ENCODE results near the gene ADGRV1.
"Not testable (repeated sequence)": the region's sequence is repeated elsewhere in the genome, so short reads cannot be mapped to it uniquely, and the experiment has no call there.

Gene ADGRV1

GRCh38 chr5:90843443-90843842 lies 284.8 kb downstream of the ADGRV1 start:
- no peak for DNase-seq

- DNase-seq: no peak
Observed at GRCh38 chr5:90844931-90845330, 286.3 kb downstream of the ADGRV1 start.

- DNase-seq: no peak
Observed at GRCh38 chr5:90845723-90846554, 287.3 kb downstream of the ADGRV1 start.

GRCh38 chr5:90847606-90848005 lies 289.0 kb downstream of the ADGRV1 start:
- not testable (repeated sequence) for DNase-seq

GRCh38 chr5:90849939-90850338 lies 291.3 kb downstream of the ADGRV1 start:
- DNase-seq: no peak

GRCh38 chr5:90852531-90852930 lies 293.9 kb downstream of the ADGRV1 start:
- DNase-seq: no peak

GRCh38 chr5:90853750-90854149 lies 295.2 kb downstream of the ADGRV1 start:
- DNase-seq: no peak

GRCh38 chr5:90854169-90854568 lies 295.6 kb downstream of the ADGRV1 start:
- no peak for DNase-seq

- no peak for DNase-seq
Observed at GRCh38 chr5:90855296-90856010, 296.9 kb downstream of the ADGRV1 start.

GRCh38 chr5:90861843-90862586 lies 303.4 kb downstream of the ADGRV1 start:
- no peak for DNase-seq

GRCh38 chr5:90865180-90865579 lies 306.6 kb downstream of the ADGRV1 start:
- no peak for DNase-seq

- DNase-seq: no peak
Observed at GRCh38 chr5:90866333-90866732, 307.7 kb downstream of the ADGRV1 start.

- no peak for DNase-seq
Observed at GRCh38 chr5:90866915-90867731, 308.5 kb downstream of the ADGRV1 start.

- no peak for DNase-seq
Observed at GRCh38 chr5:90868799-90869198, 310.2 kb downstream of the ADGRV1 start.

GRCh38 chr5:90871391-90871991 lies 312.9 kb downstream of the ADGRV1 start:
- DNase-seq: no peak

GRCh38 chr5:90873033-90873517 lies 314.5 kb downstream of the ADGRV1 start:
- DNase-seq: peak; percentile 0

- DNase-seq: no peak
Observed at GRCh38 chr5:90874066-90874465, 315.5 kb downstream of the ADGRV1 start.

GRCh38 chr5:90875456-90875855 lies 316.9 kb downstream of the ADGRV1 start:
- no peak for DNase-seq

- DNase-seq: no peak
Observed at GRCh38 chr5:90876366-90876765, 317.8 kb downstream of the ADGRV1 start.

- DNase-seq: no peak
Observed at GRCh38 chr5:90877049-90877448, 318.5 kb downstream of the ADGRV1 start.

GRCh38 chr5:90878081-90878480 lies 319.5 kb downstream of the ADGRV1 start:
- DNase-seq: no peak
